Naive thymus-derived CD8-positive, alpha-beta T cell (primary cell): ENCODE data around the gene KAZN. TPM values are rescaled to one million over a fixed set of nuclear protein-coding genes. Genes with fewer than 3 reads are reported as not detected.
A peak's percentile ranks its signal among the peaks of the same experiment; 100 is the strongest.

Source experiments
- ATAC-seq, 2 donors: fragments of 150-1000 bp; cut with Tn5 transposase in 1 of 2; sonication (Bioruptor Pico), chemical (Tn5 transposase) in 1 of 2; 1 replicate in 1 of 2; 2 replicates in 1 of 2; pipeline ENCODE4 v1.10.0; 2021; ENCODE audit warnings: mild to moderate bottlenecking in 2 of 2, moderate library complexity in 2 of 2
- POLR2A ChIA-PET: fragments of 350-600 bp; sonication (Branson Sonifier 250); formaldehyde crosslinking; loops from one replicate; lab custom pipeline; 2021; ENCODE audit warnings: antibody characterized with exemption; lab: Charles Lee
- DNase-seq, 10 donors: peaks; one replicate each; pipeline versions ENCODE4 v3.0.0 to v3.0.0-alpha.2; 2020 to 2022
- H3K27ac Mint-ChIP-seq, 10 donors: one replicate each; pipeline ENCODE4 v1.8.0; 2020 to 2022; ENCODE audit warnings: mild to moderate bottlenecking in 10 of 10, mixed read lengths in 10 of 10, moderate library complexity in 4 of 10, inconsistent platforms in 1 of 10
- H3K27me3 Mint-ChIP-seq, 5 donors: one replicate each; pipeline ENCODE4 v1.8.0; 2021 to 2022; ENCODE audit warnings: mixed read lengths in 5 of 5
- H3K36me3 Mint-ChIP-seq, 3 donors: one replicate each; pipeline ENCODE4 v1.8.0; 2020 to 2022; ENCODE audit warnings: mixed read lengths in 3 of 3, mild to moderate bottlenecking in 2 of 3, inconsistent platforms in 1 of 3
- H3K4me1 Mint-ChIP-seq, 4 donors: one replicate each; pipeline ENCODE4 v1.8.0; 2021 to 2022; ENCODE audit warnings: mixed read lengths in 4 of 4
- H3K4me3 Mint-ChIP-seq, 10 donors: one replicate each; pipeline ENCODE4 v1.8.0; 2020 to 2022; ENCODE audit warnings: mild to moderate bottlenecking in 10 of 10, mixed read lengths in 10 of 10, moderate library complexity in 6 of 10, inconsistent platforms in 1 of 10
- H3K9me3 Mint-ChIP-seq, 9 donors: one replicate each; pipeline ENCODE4 v1.8.0; 2020 to 2022; ENCODE audit warnings: mixed read lengths in 9 of 9, mild to moderate bottlenecking in 3 of 9, inconsistent platforms in 1 of 9, moderate library complexity in 1 of 9
- polyA plus RNA-seq, 3 donors: library from polyadenylated mRNA; unstranded; fragments of 300-500 nt; fragmentation: Illumina TruSeq; gene quantifications; one replicate each; pipeline ENCODE4 v1.2.3, GENCODE V29; 2021
- total RNA-seq, 8 experiments: library from RNA in 2 of 8; stranded (reverse) in 2 of 8; gene quantifications; one replicate each; pipeline ENCODE4 v1.2.3 and lab custom pipeline; 2021 to 2026

Gene KAZN
- total and polyA plus RNA-seq, 5 experiments from 2014 or later = 0.02 to 0.63 (median 0.12) TPM; not detected in 1

- H3K27me3 Mint-ChIP-seq = peaks cover 0 to 10% (median 2%) of the 10 kb centered on the region in 5 donors
- H3K4me1 Mint-ChIP-seq = peaks cover 0 to 4% (median 0%) of the 10 kb centered on the region in 4 donors
- H3K27ac Mint-ChIP-seq = no peak overlapping the region
- H3K9me3 Mint-ChIP-seq = peaks cover 0 to 3% (median 0%) of the 10 kb centered on the region in 9 donors
- DNase-seq (no peak), ATAC-seq (no peak)
- POLR2A ChIA-PET = no interaction called here
- no peak overlapping the region for H3K4me3 Mint-ChIP-seq
- no peaks in the 10 kb centered on the region for H3K36me3 Mint-ChIP-seq
These were observed 183.3 kb downstream of the KAZN start for GRCh38 chr1:14781811-14782210.

GRCh38 chr1:14782741-14783591 lies 184.5 kb downstream of the KAZN start:
- H3K27me3 Mint-ChIP-seq = peaks cover 0 to 5% (median 0%) of the 10 kb centered on the region in 5 donors
- ATAC-seq (no peak), DNase-seq (no peak)
- H3K9me3 Mint-ChIP-seq = peaks cover 0 to 3% (median 0%) of the 10 kb centered on the region in 9 donors
- POLR2A ChIA-PET = no interaction called here
- no peaks in the 10 kb centered on the region for H3K36me3 Mint-ChIP-seq
- H3K4me1 Mint-ChIP-seq = peaks cover 0 to 2% (median 0%) of the 10 kb centered on the region in 4 donors
- H3K4me3 Mint-ChIP-seq = no peak overlapping the region
- H3K27ac Mint-ChIP-seq = no peak overlapping the region

DNA sequence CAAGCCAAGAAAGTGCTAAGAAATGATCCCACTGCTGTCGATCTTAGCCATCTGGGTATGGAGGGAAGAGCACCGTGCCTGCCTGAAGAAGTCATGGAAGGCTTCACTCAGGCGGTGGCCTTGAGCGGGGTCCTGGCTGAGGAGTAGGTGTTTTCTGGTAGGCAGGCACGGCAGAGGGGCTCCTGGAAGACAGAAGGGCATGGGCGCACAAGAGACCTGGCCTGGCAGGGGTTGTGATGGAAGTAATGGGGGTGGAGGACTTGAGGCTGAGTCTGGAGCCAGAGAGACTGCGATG lies 185.1 kb downstream of the KAZN start:
- H3K27me3 Mint-ChIP-seq = peaks cover 0 to 5% (median 0%) of the 10 kb centered on the region in 5 donors
- POLR2A ChIA-PET = no interaction called here
- H3K4me1 Mint-ChIP-seq = peaks cover 0 to 2% (median 0%) of the 10 kb centered on the region in 4 donors
- no peak overlapping the region for H3K4me3 Mint-ChIP-seq
- H3K9me3 Mint-ChIP-seq = peaks cover 0 to 3% (median 0%) of the 10 kb centered on the region in 9 donors
- H3K36me3 Mint-ChIP-seq = no peaks in the 10 kb centered on the region
- DNase-seq = no peak
- no peak for ATAC-seq
- H3K27ac Mint-ChIP-seq = no peak overlapping the region

GRCh38 chr1:14784790-14785773 lies 186.6 kb downstream of the KAZN start:
- H3K4me3 Mint-ChIP-seq = no peak overlapping the region
- H3K9me3 Mint-ChIP-seq = peaks cover 0 to 3% (median 0%) of the 10 kb centered on the region in 9 donors
- DNase-seq = no peak
- ATAC-seq = no peak
- H3K27me3 Mint-ChIP-seq = peaks cover 0 to 3% (median 0%) of the 10 kb centered on the region in 5 donors
- POLR2A ChIA-PET = no interaction called here
- no peaks in the 10 kb centered on the region for H3K36me3 Mint-ChIP-seq
- H3K4me1 Mint-ChIP-seq = peaks cover 0 to 2% (median 0%) of the 10 kb centered on the region in 4 donors
- peak overlapping the region in 1 of 10 donors; percentile 63 for H3K27ac Mint-ChIP-seq

- Mint-ChIP-seq H3K27ac (no peak overlapping the region), H3K27me3 (no peaks in the 10 kb centered on the region), H3K4me1 (peaks cover 0 to 2% (median 0%) of the 10 kb centered on the region in 4 donors), H3K36me3 (no peaks in the 10 kb centered on the region), H3K4me3 (no peak overlapping the region), H3K9me3 (peaks cover 0 to 3% (median 0%) of the 10 kb centered on the region in 9 donors)
- no peak for ATAC-seq
- no peak for DNase-seq
- POLR2A ChIA-PET = no interaction called here
These were observed 187.7 kb downstream of the KAZN start for GRCh38 chr1:14786109-14786675.

DNA sequence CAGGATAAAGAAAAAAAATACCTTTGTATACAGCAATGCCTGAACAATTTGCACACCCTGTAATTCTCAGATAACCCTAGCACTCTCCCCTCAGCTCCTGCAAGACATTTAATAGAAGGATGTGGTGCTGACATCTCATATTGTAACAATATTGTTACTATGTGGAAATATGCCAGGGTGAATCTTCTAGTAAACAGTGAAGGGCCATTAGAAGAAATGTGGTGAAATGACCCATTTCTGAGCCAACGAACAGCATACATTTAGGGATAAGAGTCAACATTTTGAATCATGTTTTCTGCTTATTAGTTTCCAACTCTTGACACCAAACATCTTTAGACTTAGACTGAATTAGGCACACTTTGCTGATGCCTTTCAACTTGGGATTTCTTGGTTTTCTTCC lies 188.2 kb downstream of the KAZN start:
- H3K27me3 Mint-ChIP-seq = no peaks in the 10 kb centered on the region
- ATAC-seq = no peak

GRCh38 chr1:14787604-14788003 lies 189.1 kb downstream of the KAZN start:
- H3K27ac Mint-ChIP-seq = no peak overlapping the region
- peaks cover 0 to 2% (median 0%) of the 10 kb centered on the region in 4 donors for H3K4me1 Mint-ChIP-seq
- H3K4me3 Mint-ChIP-seq = peak overlapping the region in 1 of 10 donors; percentile 20
- H3K36me3 Mint-ChIP-seq = no peaks in the 10 kb centered on the region
- POLR2A ChIA-PET = no interaction called here
- DNase-seq = no peak
- ATAC-seq = no peak
- H3K9me3 Mint-ChIP-seq = peaks cover 0 to 3% (median 0%) of the 10 kb centered on the region in 9 donors
- H3K27me3 Mint-ChIP-seq = peaks cover 0 to 3% (median 0%) of the 10 kb centered on the region in 5 donors

More for the DNA sequence above, 188.2 kb downstream of the KAZN start:
- no peak overlapping the region for H3K4me3 Mint-ChIP-seq
- peaks cover 0 to 2% (median 0%) of the 10 kb centered on the region in 4 donors for H3K4me1 Mint-ChIP-seq
- peaks cover 0 to 3% (median 0%) of the 10 kb centered on the region in 9 donors for H3K9me3 Mint-ChIP-seq
- POLR2A ChIA-PET = no interaction called here
- H3K36me3 Mint-ChIP-seq = no peaks in the 10 kb centered on the region
- H3K27ac Mint-ChIP-seq = no peak overlapping the region
- no peak for DNase-seq

- Mint-ChIP-seq H3K4me3 (no peak overlapping the region), H3K27me3 (peaks cover 0 to 3% (median 0%) of the 10 kb centered on the region in 5 donors), H3K36me3 (no peaks in the 10 kb centered on the region), H3K9me3 (peaks cover 0 to 3% (median 0%) of the 10 kb centered on the region in 9 donors), H3K4me1 (peaks cover 0 to 2% (median 0%) of the 10 kb centered on the region in 4 donors), H3K27ac (no peak overlapping the region)
- DNase-seq = no peak
- no peak for ATAC-seq
- POLR2A ChIA-PET = no interaction called here
These were observed 189.6 kb downstream of the KAZN start for GRCh38 chr1:14788080-14788479.

GRCh38 chr1:14790982-14791381 lies 192.5 kb downstream of the KAZN start:
- Mint-ChIP-seq H3K27ac (no peak overlapping the region), H3K36me3 (no peaks in the 10 kb centered on the region), H3K9me3 (no peaks in the 10 kb centered on the region), H3K4me1 (no peaks in the 10 kb centered on the region), H3K27me3 (peaks cover 0 to 3% (median 0%) of the 10 kb centered on the region in 5 donors), H3K4me3 (no peak overlapping the region)
- POLR2A ChIA-PET = no interaction called here
- ATAC-seq = no peak
- DNase-seq = no peak

DNA sequence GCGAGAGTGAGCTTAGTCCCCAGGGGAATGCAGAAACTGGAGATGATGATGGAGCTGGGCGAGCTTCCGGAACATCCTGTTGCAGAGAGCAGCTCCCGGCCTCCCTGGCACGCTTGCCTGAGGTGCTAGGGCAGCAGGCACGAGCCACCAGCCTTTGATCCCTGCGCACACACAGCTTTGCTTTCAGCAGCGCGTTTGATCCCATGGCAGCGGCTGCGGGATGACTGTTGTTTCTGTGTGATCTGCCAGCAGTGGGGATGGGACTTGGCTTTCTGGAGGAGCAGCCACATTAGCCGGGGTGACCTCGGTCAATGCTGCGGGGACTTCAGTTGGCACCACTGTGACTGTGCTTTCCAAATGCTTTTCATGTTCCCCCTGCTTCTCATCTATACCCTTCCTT lies 193.2 kb downstream of the KAZN start:
- H3K36me3 Mint-ChIP-seq = no peaks in the 10 kb centered on the region
- POLR2A ChIA-PET = no interaction called here

DNA sequence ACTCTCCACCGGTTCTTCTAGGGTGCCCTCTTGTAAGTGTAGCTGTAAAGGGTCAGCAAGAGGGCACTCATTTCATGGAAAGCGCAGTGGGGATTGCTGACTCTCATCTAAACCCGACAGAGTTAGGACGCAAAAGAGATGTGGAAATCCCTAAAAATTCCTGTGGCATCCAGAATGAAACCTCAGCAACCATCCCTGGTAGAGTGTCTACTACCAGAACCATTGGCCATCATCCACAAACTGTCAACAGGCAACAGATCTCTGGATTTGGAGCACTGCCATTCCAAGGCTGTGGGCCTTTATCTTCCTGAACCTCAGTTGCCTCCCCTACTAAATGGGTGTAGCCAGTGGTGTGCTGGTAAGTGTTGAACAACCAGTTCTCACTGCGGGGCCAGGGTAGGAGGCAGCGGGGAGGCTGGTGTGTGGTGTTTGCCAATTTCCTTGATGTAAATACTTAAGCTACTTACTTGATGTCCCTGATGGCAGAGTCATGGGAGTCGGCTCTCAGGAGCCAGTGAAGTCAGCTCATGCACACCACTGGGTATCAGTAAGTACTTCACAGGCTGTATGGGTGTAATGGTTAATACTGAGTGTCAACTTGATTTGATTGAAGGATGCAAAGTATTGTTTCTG lies 195.8 kb downstream of the KAZN start:
- peaks cover 0 to 5% (median 0%) of the 10 kb centered on the region in 5 donors for H3K27me3 Mint-ChIP-seq
- H3K4me3 Mint-ChIP-seq = no peak overlapping the region
- no peaks in the 10 kb centered on the region for H3K9me3 Mint-ChIP-seq
- H3K4me1 Mint-ChIP-seq = no peaks in the 10 kb centered on the region
- no peak overlapping the region for H3K27ac Mint-ChIP-seq
- ATAC-seq (no peak), DNase-seq (no peak)
- POLR2A ChIA-PET = no interaction called here
- H3K36me3 Mint-ChIP-seq = no peaks in the 10 kb centered on the region

More for the DNA sequence above, 193.2 kb downstream of the KAZN start:
- Mint-ChIP-seq H3K9me3 (no peaks in the 10 kb centered on the region), H3K4me1 (no peaks in the 10 kb centered on the region), H3K27me3 (peaks cover 0 to 3% (median 0%) of the 10 kb centered on the region in 5 donors), H3K4me3 (no peak overlapping the region), H3K27ac (no peak overlapping the region)
- DNase-seq (no peak), ATAC-seq (no peak)

DNA sequence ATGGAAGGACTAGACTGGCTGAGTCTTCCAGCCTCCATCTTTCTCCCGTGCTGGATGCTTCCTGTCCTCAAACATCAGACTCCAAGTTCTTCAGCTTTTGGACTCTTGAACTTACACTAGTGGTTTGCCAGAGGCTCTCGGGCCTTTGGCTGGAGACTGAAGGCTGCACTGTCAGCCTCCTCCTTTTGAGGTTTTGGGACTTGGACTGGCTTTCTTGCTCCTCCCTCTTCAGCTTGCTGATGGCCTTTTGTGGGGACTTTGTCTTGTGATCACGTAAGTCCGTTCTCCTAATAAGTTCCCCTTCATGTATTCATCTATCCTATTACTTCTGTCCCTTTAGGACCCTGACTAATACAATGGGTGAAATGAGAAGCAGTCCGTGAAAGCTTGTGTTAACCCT lies 196.4 kb downstream of the KAZN start:
- Mint-ChIP-seq H3K4me3 (no peak overlapping the region), H3K27ac (no peak overlapping the region), H3K9me3 (no peaks in the 10 kb centered on the region), H3K36me3 (no peaks in the 10 kb centered on the region), H3K27me3 (peaks cover 0 to 5% (median 1%) of the 10 kb centered on the region in 5 donors), H3K4me1 (no peaks in the 10 kb centered on the region)
- DNase-seq (no peak), ATAC-seq (no peak)
- POLR2A ChIA-PET = no interaction called here
